ENCODE measurements around the gene CRKL. TPM values are rescaled to one million over a fixed set of nuclear protein-coding genes. Genes with fewer than 3 reads are reported as not detected.

The CRKL gene
- total and polyA plus RNA-seq, 2 donors (not counting 1 experiment from before 2014, with no cell fraction given), result 17.1 to 76.7 TPM

DNA sequence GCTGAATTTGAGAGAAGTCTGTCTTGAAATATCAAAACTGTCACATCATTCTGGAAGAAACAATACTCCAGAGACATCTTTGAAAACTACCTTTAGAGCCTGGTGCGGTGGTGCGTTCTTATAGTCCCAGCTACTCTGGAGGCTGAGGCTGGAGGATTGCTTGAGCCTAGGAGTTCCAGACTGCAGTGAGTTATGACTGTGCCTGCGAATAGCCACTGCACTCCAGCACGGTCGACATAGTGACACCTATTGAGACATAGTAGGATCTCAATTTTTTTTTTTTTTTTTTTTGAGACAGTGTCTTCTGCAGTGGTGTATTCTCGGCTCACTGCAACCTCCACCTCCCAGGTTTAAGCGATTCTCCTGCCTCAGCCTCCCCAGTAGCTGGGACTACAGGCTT, 38.3 kb downstream of the CRKL start:
- peaks cover 29% of the 10 kb centered on the region for H4K20me1 ChIP-seq (ENCODE audit: control insufficient read depth, insufficient read depth, low read length, poor library complexity, severe bottlenecking)
- CTCF ChIA-PET, result interaction anchor here (0.7 kb wide), 1 partner anchor 35 kb away, joined by 3 read pairs; no protein-coding TSS in a partner anchor
- H3K27ac ChIP-seq (ENCODE audit: low read length in 2 of 2), result no peak overlapping the region
- intact Hi-C loops (cut with micrococcal nuclease), result loop anchor here (5.0 kb wide), 1 partner anchor 38 kb away; the partner anchor contains the start of gene CRKL
- Mint-ChIP-seq H3K27ac (no peak overlapping the region), H3K4me3 (no peak overlapping the region), H3K4me1 (peaks cover 16% of the 10 kb centered on the region), H3K9me3 (ENCODE audit: insufficient read depth) (no peaks in the 10 kb centered on the region), H3K27me3 (peaks cover 10% of the 10 kb centered on the region)
- ATAC-seq (ENCODE audit: low read depth) (no peak), DNase-seq (no peak)
- POLR2A ChIA-PET, result no interaction called here
- H3K4me1 ChIP-seq (ENCODE audit: control insufficient read depth in 2 of 2, insufficient read depth in 2 of 2, low read length in 2 of 2), result peaks cover 16 to 18% of the 10 kb centered on the region in 2 donors
- H3K4me2 ChIP-seq (replicated peaks; ENCODE audit: low read depth, low read length, poor library complexity, severe bottlenecking), result no peak overlapping the region
- TF ChIP-seq, protein P1, sequence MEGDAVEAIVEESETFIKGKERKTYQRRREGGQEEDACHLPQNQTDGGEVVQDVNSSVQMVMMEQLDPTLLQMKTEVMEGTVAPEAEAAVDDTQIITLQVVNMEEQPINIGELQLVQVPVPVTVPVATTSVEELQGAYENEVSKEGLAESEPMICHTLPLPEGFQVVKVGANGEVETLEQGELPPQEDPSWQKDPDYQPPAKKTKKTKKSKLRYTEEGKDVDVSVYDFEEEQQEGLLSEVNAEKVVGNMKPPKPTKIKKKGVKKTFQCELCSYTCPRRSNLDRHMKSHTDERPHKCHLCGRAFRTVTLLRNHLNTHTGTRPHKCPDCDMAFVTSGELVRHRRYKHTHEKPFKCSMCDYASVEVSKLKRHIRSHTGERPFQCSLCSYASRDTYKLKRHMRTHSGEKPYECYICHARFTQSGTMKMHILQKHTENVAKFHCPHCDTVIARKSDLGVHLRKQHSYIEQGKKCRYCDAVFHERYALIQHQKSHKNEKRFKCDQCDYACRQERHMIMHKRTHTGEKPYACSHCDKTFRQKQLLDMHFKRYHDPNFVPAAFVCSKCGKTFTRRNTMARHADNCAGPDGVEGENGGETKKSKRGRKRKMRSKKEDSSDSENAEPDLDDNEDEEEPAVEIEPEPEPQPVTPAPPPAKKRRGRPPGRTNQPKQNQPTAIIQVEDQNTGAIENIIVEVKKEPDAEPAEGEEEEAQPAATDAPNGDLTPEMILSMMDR (IDR thresholded peaks at IDR 0.05), result no peak
- no peak for TF ChIP-seq EZH2 (IDR thresholded peaks at IDR 0.05; ENCODE audit: borderline replicate concordance, insufficient read depth, low read depth, low read length, poor library complexity, severe bottlenecking)
- 87% methylated on average over 3 of the region's 7 CpGs for WGBS (ENCODE audit: insufficient coverage)
- peaks cover 0 to 26% (median 7%) of the 10 kb centered on the region in 4 experiments for H3K27me3 ChIP-seq (replicated peaks in 1 of 4; ENCODE audit: control extremely low read depth in 1 of 4, control insufficient read depth in 3 of 4, insufficient read depth in 4 of 4, low read length in 3 of 4)
- H3K79me2 ChIP-seq (ENCODE audit: control insufficient read depth, insufficient read depth, low read length), result peaks cover 13% of the 10 kb centered on the region
- no peak overlapping the region for H3K4me3 ChIP-seq (ENCODE audit: control extremely low read depth in 1 of 5, extremely low read depth in 1 of 5, insufficient read depth in 1 of 5, low read depth in 2 of 5, low read length in 4 of 5)
- H2AFZ ChIP-seq (ENCODE audit: insufficient read depth, low read depth, low read length, poor library complexity, severe bottlenecking), result no peak overlapping the region
- H3K9me3 ChIP-seq (ENCODE audit: control extremely low read depth in 1 of 3, control insufficient read depth in 2 of 3, insufficient read depth in 1 of 3, low read length in 2 of 3), result no peaks in the 10 kb centered on the region
- H3K36me3 ChIP-seq (replicated peaks in 1 of 2; ENCODE audit: control extremely low read depth in 1 of 2, control insufficient read depth in 1 of 2, extremely low read depth in 1 of 2, insufficient read depth in 2 of 2, low read length in 1 of 2), result peaks cover 2 to 33% of the 10 kb centered on the region in 2 experiments
- no peak overlapping the region for H3K9ac ChIP-seq (ENCODE audit: low read length)

DNA sequence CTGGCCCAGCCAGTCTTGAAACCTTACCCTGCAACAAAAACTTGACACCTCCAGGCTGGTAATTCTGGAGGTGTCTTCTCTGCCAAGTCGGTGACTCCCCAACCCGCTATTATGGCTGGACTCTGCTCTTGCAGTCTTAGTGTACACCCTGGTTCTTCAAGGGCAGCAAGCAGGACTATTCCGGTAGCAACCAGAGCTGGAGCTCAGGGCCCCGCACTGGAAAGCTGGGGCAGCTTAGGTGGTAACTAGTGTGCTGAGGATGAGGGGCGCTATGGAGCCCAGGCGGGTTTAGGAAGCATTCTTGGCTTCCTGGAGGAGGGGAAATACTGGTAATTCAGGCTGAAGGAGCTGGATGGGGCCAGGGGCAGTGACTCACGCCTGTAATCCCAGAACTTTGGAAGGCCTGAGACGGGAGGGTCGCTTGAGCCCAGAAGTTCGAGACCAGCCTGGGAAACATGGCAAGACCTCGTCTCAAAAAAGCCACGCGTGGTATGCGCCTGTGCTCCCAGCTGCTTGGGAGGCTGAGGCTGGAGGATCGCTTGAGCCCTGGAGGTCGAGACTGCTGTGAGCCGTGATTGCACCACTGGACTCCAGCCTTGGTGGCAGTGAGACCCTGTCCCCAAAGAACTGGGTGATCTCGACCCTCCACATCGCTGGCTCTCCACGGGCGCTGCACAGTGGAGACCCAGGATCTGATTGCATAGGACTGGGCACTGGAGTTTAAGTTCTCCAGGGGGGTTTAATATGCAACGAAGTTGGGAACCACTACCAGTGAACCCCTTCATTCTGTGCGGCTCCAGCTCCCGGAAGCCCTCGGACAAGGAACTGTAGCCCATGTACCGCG, 39.3 kb downstream of the CRKL start:
- peaks cover 29% of the 10 kb centered on the region for H4K20me1 ChIP-seq (ENCODE audit: control insufficient read depth, insufficient read depth, low read length, poor library complexity, severe bottlenecking)
- H3K4me3 ChIP-seq (ENCODE audit: control extremely low read depth in 1 of 5, extremely low read depth in 1 of 5, insufficient read depth in 1 of 5, low read depth in 2 of 5, low read length in 4 of 5), result peak overlapping the region in 4 of 5 experiments; percentile 55 to 69 (median 60)
- CTCF ChIA-PET, result no interaction called here
- ATAC-seq (ENCODE audit: low read depth) (no peak), DNase-seq (no peak)
- Mint-ChIP-seq H3K27me3 (peaks cover 13% of the 10 kb centered on the region), H3K4me3 (peak overlapping the region; percentile 78), H3K4me1 (peaks cover 16% of the 10 kb centered on the region), H3K9me3 (ENCODE audit: insufficient read depth) (no peaks in the 10 kb centered on the region), H3K27ac (no peak overlapping the region)
- peak overlapping the region; percentile 72 for H2AFZ ChIP-seq (ENCODE audit: insufficient read depth, low read depth, low read length, poor library complexity, severe bottlenecking)
- TF ChIP-seq, protein P1 (IDR thresholded peaks at IDR 0.05), result no peak
- no peak for TF ChIP-seq EZH2 (IDR thresholded peaks at IDR 0.05; ENCODE audit: borderline replicate concordance, insufficient read depth, low read depth, low read length, poor library complexity, severe bottlenecking)
- intact Hi-C loops (cut with micrococcal nuclease), result loop anchor here (5.0 kb wide), 1 partner anchor 39 kb away; the partner anchor contains the start of gene CRKL
- H3K9ac ChIP-seq (ENCODE audit: low read length), result peak overlapping the region; percentile 76
- peaks cover 9% of the 10 kb centered on the region for H3K79me2 ChIP-seq (ENCODE audit: control insufficient read depth, insufficient read depth, low read length)
- peaks cover 0 to 26% (median 7%) of the 10 kb centered on the region in 4 experiments for H3K27me3 ChIP-seq (replicated peaks in 1 of 4; ENCODE audit: control extremely low read depth in 1 of 4, control insufficient read depth in 3 of 4, insufficient read depth in 4 of 4, low read length in 3 of 4)
- H3K27ac ChIP-seq (ENCODE audit: low read length in 2 of 2), result no peak overlapping the region
- H3K4me1 ChIP-seq (ENCODE audit: control insufficient read depth in 2 of 2, insufficient read depth in 2 of 2, low read length in 2 of 2), result peaks cover 16 to 18% of the 10 kb centered on the region in 2 donors
- H3K4me2 ChIP-seq (replicated peaks; ENCODE audit: low read depth, low read length, poor library complexity, severe bottlenecking), result peak overlapping the region; percentile 92
- peaks cover 2 to 23% of the 10 kb centered on the region in 2 experiments for H3K36me3 ChIP-seq (replicated peaks in 1 of 2; ENCODE audit: control extremely low read depth in 1 of 2, control insufficient read depth in 1 of 2, extremely low read depth in 1 of 2, insufficient read depth in 2 of 2, low read length in 1 of 2)
- WGBS (ENCODE audit: insufficient coverage), result 62% methylated on average over 27 of the region's 27 CpGs
- POLR2A ChIA-PET, result no interaction called here
- no peaks in the 10 kb centered on the region for H3K9me3 ChIP-seq (ENCODE audit: control extremely low read depth in 1 of 3, control insufficient read depth in 2 of 3, insufficient read depth in 1 of 3, low read length in 2 of 3)
